Lower leg skin (tissue), 3 donors: ENCODE measurements around the gene ZDHHC9.

Source experiments
- CTCF ChIP-seq, 3 donors: fragments of 450-650 bp; IDR thresholded peaks; one replicate each; pipeline ENCODE4 v1.5.1; 2016; ENCODE audit warnings: antibody characterized with exemption in 3 of 3, mild to moderate bottlenecking in 3 of 3, moderate library complexity in 2 of 3
- POLR2A ChIP-seq, 2 donors: fragments of 450-650 bp; IDR thresholded peaks; one replicate each; pipeline ENCODE4 v1.6.1; 2016 to 2017; ENCODE audit warnings: antibody characterized with exemption in 2 of 2, mild to moderate bottlenecking in 1 of 2, moderate library complexity in 1 of 2

- TF ChIP-seq CTCF (IDR thresholded peaks at IDR 0.05): no peak
- no peak for TF ChIP-seq POLR2A (IDR thresholded peaks at IDR 0.05)
These were observed 61.0 kb downstream of the ZDHHC9 start for GRCh38 chrX:129782706-129783105.
